Measurements from ENCODE around the gene SCAPER.
"Not testable (repeated sequence)": the region's sequence is repeated elsewhere in the genome, so short reads cannot be mapped to it uniquely, and the experiment has no call there.

The SCAPER gene

DNA sequence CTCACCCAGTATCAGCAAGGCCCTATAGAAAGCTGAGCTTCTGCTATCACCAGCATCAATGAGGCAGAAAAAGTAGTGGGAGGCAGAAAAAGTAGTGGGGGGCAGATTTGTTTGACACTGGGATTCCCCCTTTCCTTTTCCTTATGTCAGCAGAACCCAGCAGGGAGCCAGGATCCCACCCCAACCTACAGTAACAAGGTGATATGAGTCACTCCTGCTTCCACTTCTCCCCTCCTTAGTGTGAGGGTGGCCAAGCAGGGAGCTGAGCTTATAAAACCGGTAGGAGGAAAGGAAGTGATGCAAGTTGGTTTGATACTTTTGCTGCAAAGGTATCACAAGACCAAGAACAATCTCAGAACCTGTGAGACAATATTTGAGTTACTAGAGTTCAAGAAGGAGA is 128.7 kb downstream of the SCAPER start:
- DNase-seq, result peak in 2 of 4 experiments; percentile 7 to 23

DNA sequence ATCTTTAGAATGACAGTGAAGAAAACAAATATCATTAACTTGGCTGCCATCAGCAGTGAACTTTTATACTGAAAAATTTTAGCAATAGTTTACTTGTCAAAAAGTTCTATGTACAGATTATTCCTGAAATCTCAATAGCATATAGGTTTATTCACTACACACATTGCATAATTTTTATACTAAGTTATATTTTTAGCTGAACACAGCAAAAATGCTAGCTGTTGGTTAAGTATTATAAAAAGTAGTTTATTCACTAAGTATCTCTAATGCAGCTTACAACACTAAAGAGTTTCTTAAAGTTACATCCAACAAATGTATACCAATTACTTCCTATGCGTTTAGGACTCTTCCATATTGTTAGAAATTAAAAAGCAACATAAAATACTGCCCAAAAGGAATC is 131.9 kb downstream of the SCAPER start:
- DNase-seq, result no peak

DNA sequence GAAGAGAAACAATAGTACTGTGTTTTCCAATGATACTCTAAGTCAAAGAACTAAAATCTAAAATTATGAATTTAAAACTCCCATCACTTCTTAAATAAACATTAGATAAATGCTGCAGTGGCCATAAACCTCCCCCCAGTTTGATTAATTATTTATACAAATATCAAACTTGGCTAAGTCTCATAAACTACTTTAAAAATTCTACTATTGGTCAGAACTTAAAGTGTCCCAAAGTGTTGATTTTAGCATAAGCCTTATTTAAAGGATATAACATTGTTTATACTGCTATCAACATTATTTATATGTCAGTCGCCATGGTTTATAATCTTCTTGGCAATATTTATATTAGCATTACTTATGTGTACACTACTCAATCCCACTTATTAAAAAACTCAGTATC is 132.4 kb downstream of the SCAPER start:
- DNase-seq, result no peak

DNA sequence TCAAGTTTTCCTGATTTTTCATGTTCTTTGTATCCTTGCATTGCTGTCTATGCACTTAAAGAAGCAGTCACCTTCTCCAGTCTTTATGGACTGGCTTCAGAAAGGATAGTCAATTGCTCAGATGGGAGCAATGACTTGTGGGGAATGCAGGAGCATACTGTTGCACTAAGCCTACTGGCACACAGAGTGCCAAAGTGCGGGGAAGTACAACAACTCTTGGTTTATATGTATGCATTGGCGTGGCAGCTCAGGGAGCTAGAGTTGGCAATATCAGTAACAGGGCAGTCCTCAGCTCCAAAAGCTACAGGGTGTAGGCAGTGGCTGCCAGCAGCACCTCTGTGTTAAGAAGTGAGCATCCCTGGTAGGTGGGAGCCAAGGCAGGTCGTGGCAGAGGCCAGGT is 141.1 kb downstream of the SCAPER start:
- no peak for DNase-seq

DNA sequence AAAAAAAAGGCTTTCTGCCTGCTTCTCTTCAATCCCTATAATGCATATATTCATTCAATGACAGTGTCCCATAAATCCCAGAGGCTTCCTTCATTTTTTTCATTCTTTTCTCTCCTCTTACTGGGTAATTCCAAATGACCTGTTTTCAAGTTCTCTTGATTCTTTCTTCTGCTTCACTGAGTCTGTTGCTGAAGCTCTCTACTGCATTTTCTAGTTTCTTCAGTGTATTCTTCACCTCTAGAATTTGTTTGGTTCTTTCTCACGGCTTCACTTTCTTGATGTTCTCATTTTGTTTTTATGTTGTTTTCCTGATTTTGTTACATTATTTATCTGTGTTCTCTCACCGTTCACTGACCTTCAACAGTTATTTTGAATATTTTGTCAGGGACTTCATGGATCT is 141.6 kb downstream of the SCAPER start:
- DNase-seq, result no peak

DNA sequence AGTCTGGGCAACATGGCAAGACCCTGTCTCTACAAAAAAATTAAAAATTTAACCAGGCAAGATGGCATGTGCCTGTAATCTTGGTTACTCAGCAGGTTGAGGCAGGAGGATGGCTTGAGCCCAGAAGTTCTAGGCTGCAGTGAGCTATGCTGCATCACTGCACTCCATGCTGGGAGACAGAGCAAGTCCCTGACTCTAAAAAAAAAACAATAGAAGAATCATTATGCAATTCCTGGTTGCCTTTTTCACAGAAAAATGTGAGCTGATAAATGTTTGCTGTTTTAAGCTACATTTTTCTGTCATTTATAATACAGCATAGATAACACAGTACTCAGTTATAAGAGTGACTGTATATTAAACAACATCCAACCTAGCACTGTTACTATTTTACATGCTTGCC is 148.8 kb downstream of the SCAPER start:
- DNase-seq, result no peak

DNA sequence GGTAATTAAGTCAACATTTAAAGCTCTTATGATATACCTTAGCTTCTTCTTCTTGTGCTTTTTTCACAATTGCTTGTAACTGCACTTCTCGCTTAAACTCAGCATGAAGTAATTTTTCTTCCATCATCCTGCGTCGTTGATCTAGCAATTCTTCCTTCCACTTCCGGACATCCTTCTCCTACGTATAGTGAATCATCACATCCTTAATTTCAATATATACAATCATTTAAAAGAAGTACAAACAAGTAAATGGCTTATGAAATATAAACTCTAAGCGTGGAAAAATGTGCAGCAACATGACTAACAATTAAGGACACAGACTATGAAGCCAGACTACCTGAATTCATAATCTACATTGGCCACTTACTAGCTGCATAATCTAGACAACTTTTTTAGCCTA is 151.4 kb downstream of the SCAPER start:
- peak in 3 of 4 experiments; percentile 1 to 26 (median 13) for DNase-seq

DNA sequence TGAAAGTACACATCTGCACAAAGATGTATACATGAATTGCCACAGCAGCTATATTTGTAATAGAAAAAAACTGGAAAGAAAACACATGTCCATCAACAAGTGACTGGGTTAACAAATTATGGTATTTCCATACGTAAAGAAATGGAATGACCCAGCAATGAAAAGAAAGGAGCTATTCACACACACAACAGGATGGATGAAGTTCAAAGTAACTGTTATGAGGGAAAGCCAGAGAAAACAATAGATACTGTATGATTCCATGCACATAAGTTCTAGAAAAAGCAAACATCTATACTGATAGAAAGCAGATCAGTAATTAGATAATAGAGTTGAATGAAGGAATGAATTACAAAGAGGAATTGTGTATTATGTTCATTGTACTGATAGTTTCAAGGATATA is 152.0 kb downstream of the SCAPER start:
- DNase-seq, result no peak

DNA sequence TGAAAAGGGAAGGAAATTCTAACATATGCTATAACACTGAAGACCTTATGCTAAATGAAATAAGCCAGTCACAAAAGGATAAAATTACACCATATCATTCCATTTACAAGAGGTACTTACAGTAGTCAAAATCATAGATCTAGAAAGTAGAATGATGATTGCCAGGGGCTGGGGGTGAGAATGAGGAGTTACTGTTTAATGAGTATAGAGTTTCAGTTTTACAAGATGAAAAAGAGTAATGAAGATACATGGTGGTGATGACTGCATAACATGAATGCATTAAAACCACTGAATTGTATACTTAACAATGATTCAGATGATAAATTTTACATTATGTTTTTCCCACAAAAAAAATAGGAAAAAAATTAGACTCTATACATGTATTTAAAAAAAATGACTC is 152.6 kb downstream of the SCAPER start:
- no peak for DNase-seq

DNA sequence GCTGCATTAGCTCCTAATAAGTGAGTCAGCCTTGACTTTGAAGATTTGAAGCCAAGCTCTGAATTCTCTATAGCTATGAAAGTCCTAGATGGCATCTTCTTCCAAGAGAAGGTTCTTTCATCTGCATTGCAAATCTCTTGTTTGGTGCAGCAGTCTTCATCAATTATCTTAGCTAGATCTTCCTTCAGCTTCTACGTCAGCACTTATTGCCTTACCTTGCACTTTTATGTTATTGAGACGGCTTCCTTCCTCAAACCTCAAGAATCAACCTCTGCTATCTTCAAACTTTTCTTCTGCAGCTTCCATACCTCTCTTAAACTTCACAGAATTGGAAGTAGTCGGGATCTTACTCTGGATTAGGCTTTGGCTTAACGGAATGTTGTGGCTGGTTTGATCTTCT is 167.6 kb downstream of the SCAPER start:
- DNase-seq, result no peak

DNA sequence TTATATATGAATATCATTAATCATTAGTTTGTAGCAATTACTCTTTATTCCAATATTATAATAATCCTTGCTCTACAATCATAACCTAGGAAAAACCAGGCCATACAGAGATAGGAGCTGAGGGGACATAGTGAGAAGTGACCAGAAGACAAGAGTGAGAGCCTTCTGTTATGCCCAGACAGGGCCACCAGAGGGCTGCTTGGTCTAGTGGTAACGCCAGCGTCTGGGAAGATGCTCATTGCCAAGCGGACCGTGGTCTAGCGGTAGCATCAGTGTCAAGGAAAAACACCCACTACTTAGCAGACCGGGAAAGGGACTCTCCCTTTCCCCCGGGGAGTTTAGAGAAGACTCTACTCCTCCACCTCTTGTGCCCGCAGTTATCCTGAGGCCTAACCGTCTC is 172.8 kb downstream of the SCAPER start:
- peak in 1 of 4 experiments; percentile 12 for DNase-seq

DNA sequence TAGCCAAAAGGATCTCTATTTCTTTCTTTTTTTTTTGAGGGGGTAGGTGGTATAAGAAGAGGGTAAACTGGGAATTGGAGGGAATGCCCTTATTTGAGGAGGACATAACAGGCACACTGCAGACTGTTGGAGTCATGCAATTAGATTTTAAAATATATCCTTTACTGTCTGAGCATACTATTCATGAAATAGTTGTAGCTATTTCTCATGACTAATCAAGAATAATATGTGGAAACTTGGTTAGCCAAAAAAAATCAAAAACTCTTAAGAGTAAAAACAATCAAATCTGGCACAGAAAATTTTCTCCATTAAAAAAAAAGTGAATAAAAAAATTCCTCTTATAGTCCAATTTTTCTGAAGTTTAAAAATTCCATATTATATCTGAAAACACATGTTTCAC is 174.9 kb downstream of the SCAPER start:
- no peak for DNase-seq

DNA sequence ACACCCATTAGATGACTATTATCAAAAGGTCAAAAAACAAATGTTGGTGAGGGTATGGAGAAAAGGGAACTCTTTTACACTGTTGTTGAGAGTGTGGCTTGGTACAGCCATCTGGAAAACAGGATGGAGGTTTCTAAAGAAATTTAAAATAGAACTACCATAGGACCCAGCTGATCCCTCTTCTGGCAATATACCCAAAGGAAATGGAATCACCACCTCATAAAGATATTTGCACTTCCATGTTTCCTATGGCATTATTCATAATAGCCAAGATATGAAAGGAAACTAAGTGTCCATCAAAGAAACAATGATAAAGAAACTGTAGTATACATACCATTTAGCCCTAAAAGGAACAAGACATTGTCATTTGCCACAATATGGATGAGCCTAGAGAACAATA is 186.3 kb downstream of the SCAPER start:
- DNase-seq, result no peak

DNA sequence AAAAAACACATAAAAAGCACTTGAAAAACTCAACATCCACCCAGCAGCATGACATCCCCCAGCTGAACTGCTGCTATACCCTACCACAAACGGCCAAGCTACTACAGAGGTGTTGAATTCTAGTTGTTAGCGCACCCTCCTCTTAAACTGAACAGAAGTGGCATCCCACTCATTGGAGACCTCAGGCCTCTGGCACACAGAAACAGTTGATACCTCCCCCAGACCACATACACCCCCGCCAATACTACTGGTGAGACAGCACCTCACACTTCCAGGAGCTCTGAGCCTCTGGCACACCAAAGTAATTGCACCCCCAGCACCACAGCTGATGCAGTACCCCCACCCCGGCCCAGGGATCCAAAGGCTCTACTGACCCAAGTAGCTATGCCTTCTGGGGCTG is 190.2 kb downstream of the SCAPER start:
- DNase-seq, result no peak

DNA sequence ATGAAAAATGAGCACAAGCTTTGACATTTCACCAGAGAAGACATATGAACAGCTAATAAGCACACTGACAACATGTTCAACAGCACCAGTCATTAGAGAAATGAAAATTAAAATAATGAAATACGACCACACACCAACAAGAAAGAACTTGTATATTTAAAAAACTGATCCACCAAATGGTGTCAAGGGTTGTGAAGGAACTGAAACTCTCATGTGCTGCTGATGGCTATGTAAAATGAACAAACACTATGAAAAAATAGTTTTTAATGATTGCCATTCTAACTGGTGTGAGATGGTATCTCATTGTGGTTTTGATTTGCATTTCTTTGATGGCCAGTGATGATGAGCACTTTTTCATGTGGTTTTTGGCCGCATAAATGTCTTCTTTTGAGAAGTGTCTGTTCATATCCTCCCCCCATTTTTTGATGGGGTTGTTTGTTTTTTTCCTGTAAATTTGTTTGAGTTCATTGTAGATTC is 193.8 kb downstream of the SCAPER start:
- DNase-seq, result no peak

DNA sequence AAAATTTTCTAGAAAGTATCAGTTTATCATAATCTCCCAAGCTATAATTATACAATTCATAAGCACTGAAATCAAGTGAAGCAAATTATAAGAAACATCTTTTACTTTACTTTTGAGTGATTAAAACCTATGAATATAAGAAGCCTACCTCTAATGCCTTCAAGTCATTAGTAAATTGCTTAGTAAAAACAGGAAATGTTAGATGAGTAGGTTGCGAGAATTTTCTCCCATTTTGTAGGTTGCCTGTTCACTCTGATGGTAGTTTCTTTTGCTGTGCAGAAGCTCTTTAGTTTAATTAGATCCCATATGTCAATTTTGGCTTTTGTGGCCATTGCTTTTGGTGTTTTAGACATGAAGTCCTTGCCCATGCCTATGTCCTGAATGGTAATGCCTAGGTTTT is 201.1 kb downstream of the SCAPER start:
- not testable (repeated sequence) for DNase-seq

DNA sequence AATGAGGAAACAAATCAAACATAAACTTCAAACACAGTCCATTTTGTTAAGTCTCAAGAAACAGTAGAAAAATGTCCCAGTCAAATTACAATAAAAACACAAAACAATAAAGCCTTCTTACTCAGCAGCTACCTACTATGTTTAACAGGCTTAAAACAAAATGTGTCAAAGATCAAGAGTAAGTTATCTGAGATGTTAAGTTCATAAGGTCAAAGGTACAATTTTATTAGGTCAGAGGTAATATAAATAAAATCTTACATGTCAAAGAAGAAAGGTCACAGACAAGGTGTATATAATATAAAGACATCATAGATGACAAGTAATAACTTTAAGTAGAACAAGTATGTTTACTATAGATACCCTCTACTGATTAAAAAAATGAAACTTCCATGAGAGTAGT is 208.3 kb downstream of the SCAPER start:
- DNase-seq, result no peak

DNA sequence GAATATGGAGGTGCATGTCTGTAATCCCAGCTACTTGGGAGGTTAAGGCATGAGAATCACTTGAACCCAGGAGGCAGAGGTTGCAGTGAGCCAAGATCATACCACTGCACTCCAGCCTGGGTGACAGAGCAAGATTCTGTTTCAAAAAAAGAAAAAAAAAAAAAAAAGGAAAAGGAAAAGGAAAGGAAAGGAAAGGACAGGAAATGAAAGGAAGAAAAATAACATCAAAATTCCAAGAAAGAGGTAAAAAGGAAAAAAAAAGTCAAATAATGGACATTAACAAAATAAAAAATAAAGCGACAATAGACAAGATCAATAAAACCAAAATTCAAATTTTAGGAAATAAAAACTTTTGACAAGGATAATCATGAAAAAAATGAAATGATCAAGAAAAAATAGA is 212.6 kb downstream of the SCAPER start:
- DNase-seq, result not testable (repeated sequence)

DNA sequence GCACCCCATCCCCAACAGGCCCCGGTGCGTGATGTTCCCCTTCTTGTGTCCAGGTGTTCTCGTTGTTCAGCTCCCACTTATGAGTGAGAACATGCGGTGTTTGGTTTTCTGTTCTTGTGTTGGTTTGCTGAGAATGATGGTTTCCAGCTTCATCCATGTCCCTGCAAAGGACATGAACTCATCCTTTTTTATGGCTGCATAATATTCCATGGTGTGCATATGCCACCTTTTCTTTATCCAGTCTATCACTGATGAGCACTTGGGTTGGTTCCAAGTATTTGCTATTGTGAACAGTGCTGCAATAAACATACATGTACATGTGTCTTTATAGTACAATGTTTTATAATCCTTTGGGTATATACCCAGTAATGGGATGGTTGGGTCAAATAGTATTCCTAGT is 217.5 kb downstream of the SCAPER start:
- DNase-seq, result not testable (repeated sequence)

DNA sequence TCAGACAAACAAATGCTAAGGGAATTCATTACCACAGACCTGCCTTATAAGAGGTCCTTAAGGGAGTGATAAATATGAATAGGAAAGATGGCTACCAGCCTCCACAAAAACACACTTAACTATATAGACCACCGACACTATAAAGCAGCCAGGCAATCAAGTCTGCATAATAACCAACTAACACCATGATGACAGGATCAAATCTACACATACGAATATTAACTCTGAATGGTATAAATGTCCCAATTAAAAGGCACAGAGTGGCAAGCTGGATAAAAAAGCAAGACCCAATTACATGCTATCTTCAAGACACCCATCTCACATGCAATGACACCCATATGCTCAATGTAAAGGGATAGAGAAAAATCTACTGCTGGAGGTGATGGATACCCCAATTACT is 221.1 kb downstream of the SCAPER start:
- DNase-seq, result no peak

DNA sequence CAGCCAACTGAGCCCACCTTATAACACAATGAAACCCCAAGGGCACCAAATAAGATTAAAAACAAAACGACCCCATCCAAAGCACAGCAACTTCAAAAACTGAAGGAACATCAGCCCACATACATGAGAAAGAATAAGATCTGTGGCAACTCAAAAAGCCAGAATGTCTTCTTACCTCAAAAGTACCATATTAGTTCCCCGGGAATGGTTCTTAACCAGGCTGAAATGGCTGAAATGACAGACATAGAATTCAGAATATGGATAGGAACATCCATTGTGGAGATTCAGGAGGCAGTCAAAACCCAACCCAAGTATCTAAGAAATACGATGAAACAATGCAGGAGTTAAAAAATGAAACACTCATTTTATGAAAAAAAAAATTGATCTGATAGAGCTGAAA is 222.3 kb downstream of the SCAPER start:
- no peak for DNase-seq

DNA sequence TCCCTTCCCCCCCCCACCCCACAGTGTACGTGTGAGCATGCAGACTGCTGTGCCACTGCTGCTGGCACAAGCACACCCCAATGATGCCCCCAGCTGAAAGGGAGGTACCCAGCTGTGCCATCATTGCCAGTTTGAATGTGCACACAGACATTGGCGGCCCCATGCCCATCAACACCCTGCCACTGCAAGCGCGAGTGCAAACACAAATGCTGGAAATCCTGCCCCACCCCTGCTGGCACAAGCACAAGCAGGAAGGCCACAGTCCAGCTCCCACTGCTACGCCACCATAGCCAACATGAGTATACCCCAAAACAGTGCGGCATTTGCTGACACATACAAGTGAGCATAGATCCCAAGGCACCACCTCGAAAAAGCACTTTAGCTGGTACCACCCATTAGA is 222.9 kb downstream of the SCAPER start:
- no peak for DNase-seq

DNA sequence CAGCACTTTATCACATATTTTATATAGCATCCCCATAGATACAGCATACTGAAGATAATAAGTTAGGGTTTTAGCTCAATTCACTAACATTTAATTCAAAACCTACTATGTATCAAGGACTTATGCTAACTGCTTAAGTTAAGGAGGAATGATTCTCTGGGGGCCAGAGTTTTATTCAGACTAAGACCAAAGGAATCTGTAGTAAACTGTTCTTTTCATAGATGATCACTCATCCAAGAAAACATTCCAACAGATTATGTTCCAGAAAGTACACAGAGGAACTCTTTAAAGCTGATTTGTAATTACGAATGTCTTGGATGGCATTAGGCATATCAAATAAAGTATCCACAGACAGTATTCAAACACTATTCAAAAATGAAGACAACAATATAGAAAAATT is 226.4 kb downstream of the SCAPER start:
- DNase-seq, result no peak

DNA sequence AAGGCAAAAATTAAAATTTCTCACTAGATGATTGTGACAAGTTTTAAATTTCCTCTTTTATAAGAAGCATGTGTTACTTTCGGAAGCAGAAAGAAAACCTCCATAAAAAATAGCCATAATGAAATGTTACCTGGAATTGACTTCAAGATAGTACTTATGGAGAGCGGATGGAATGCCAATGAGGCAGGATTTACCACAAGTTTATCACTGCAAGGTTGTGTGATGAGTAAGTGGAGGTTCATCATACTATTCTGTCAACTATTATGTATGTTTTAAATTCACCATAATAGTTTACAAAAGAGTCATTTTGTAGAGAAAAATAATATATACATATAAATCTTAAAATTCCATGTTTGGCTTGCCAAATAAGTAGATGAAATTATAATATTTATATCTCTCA is 230.3 kb downstream of the SCAPER start:
- no peak for DNase-seq

DNA sequence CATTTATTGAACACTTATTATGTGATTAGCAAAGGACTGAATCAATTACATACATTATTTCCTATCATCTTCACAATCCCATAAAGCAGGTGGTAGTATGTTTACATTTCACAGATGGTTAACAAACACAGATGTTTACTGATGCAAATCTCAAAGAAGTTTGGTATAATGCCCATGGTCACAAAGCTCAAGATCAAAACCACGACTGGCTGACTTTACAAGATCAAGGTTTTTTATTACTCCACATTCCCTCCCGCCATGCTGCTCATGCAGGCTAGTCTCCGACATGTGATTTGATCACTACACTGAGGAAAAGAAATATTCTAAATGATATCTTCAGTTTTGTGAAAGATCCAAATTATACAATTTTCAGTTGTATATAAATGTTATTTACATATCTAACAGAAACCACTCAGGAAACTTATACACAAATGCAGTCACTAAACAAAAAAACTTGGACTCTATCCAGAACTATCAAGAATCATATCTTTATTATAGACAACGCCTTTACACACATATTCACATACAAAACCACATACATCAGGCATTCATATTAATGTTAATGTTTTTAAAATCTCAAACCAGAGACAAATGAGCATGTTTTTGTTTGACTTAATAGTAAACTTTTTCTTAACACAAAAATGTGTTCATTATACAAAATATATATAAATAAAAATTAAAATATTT is 235.5 kb downstream of the SCAPER start:
- DNase-seq, result no peak
